BE2C (cell line): ENCODE results near the gene APOBEC2.

Experiments
- DNase-seq: peaks from one replicate; pipeline ENCODE4 v3.0.0-alpha.2; 2020
- H3K27me3 ChIP-seq: fragments of 250-450 bp; sonication (Bioruptor Pico); 2 replicates; pipeline ENCODE4 v1.5.1; 2020; ENCODE audit warnings: mild to moderate bottlenecking
- H3K36me3 ChIP-seq: fragments of 250-450 bp; sonication (Bioruptor Pico); 2 replicates; pipeline ENCODE4 v1.5.1; 2020; ENCODE audit warnings: mild to moderate bottlenecking
- H3K4me1 ChIP-seq: fragments of 250-450 bp; sonication (Bioruptor Pico); 2 replicates; pipeline ENCODE4 v1.5.1; 2020
- H3K4me3 ChIP-seq: 2 replicates; pipeline ENCODE4 v1.5.1; 2011; ENCODE audit warnings: low read depth, low read length
- H3K9me3 ChIP-seq: fragments of 250-450 bp; sonication (Bioruptor Pico); 2 replicates; pipeline ENCODE4 v1.5.1; 2020
- TF ChIP-seq, protein P1 (sequence below): IDR thresholded peaks from 2 replicates; pipeline ENCODE4 v1.5.1; 2012; ENCODE audit warnings: mild to moderate bottlenecking, low read depth, low read length

The APOBEC2 gene

DNA sequence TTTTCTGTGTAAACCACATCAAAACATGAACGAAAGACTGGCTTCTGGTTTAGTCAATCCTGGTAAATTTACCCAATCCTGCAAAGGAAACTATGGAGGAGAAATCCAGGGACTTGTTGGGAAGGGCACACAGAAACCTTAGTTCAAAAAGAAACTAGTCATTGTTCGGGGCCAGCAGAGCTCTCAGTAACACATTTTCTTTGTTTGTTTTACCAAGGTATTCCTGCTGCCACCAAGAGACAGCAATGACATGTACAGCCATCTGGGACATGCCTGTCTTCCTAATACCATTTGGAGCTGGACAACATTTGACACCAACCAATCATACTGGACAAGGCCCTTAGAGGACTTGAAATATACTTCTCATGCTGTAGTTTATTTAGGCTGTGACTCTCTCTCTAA, 10.9 kb downstream of the APOBEC2 start:
- TF ChIP-seq, protein P1, sequence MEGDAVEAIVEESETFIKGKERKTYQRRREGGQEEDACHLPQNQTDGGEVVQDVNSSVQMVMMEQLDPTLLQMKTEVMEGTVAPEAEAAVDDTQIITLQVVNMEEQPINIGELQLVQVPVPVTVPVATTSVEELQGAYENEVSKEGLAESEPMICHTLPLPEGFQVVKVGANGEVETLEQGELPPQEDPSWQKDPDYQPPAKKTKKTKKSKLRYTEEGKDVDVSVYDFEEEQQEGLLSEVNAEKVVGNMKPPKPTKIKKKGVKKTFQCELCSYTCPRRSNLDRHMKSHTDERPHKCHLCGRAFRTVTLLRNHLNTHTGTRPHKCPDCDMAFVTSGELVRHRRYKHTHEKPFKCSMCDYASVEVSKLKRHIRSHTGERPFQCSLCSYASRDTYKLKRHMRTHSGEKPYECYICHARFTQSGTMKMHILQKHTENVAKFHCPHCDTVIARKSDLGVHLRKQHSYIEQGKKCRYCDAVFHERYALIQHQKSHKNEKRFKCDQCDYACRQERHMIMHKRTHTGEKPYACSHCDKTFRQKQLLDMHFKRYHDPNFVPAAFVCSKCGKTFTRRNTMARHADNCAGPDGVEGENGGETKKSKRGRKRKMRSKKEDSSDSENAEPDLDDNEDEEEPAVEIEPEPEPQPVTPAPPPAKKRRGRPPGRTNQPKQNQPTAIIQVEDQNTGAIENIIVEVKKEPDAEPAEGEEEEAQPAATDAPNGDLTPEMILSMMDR: no peak
- Histone ChIP-seq H3K36me3 (no peaks in the 10 kb centered on the region; the same call in 1 of the 2 replicates), H3K4me1 (no peaks in the 10 kb centered on the region), H3K9me3 (no peaks in the 10 kb centered on the region), H3K27me3 (no peaks in the 10 kb centered on the region), H3K4me3 (no peak overlapping the region)
- no peak for DNase-seq

DNA sequence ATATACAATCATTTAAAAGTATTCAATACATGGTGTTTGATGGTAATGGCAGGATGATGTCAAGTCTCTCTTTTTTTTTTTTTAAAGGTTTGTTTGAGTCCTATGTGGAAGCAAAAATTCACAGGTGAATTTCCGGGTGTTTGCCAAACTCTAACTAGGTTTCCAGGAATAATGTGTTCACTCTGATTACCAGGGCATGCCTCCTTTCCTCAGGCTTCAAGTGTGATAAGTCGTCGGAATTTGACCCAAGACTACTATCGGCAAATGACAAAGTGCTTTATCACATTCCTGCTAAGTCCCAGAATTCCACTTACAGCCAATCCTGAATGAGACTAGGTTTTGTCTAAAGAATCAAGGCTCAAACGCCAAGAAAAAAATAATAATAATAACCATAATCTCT, 11.8 kb downstream of the APOBEC2 start:
- no peaks in the 10 kb centered on the region for H3K27me3 ChIP-seq
- H3K9me3 ChIP-seq: no peaks in the 10 kb centered on the region
- no peak overlapping the region for H3K4me3 ChIP-seq
- DNase-seq: no peak
- TF ChIP-seq, protein P1: no peak
- no peaks in the 10 kb centered on the region; the same call in 1 of the 2 replicates for H3K36me3 ChIP-seq
- H3K4me1 ChIP-seq: no peaks in the 10 kb centered on the region

DNA sequence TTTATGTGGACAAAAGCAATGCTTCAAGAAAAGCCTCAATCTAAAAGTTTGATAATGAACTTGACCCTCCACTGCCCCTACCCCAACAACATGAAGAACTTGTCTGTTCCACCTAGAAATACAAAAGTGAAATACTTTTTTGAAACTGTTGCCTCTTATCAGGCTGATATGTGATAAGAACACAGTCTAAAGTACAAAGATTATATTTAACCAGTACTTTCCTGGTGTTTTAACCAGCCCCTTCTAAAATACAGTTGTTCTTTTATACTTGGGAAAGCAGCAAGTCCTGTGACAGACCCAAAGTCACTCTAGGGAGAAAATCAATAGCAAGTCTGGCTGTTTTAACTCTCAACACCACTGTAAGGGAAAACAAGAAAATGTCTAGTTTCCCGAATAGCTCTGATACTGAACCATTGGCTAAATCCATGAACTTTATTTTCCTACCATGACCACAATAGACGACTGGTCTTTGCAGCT, 12.6 kb downstream of the APOBEC2 start:
- Histone ChIP-seq H3K36me3 (no peaks in the 10 kb centered on the region; the same call in 1 of the 2 replicates), H3K9me3 (no peaks in the 10 kb centered on the region), H3K4me1 (no peaks in the 10 kb centered on the region), H3K4me3 (no peak overlapping the region), H3K27me3 (no peaks in the 10 kb centered on the region)
- TF ChIP-seq, protein P1: no peak
- DNase-seq: no peak

DNA sequence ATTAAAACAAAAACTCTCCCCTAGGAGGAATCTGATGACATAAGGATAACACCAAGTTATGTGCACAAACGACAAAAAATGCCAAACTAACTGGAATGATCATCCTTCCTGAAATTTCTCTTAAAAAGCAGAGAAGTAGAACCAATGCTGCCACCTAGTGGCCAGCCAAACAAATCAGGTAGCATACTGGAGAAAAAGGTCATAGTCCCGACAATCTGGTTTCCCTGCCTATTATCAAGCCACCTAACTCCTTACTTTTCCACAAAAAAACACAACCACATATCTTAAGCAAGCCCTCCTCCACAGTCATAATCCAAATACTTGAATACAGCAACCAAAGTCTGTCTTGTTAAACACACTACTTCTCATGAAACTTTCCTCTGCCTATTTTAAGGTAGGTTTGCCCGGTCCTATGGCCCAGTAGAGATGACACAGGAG, 13.9 kb downstream of the APOBEC2 start:
- H3K36me3 ChIP-seq: no peaks in the 10 kb centered on the region; the same call in 1 of the 2 replicates
- peak; percentile 76 for DNase-seq
- H3K4me3 ChIP-seq: no peak overlapping the region
- H3K9me3 ChIP-seq: no peaks in the 10 kb centered on the region
- TF ChIP-seq, protein P1: peak; percentile 90
- no peaks in the 10 kb centered on the region for H3K4me1 ChIP-seq
- H3K27me3 ChIP-seq: no peaks in the 10 kb centered on the region

DNA sequence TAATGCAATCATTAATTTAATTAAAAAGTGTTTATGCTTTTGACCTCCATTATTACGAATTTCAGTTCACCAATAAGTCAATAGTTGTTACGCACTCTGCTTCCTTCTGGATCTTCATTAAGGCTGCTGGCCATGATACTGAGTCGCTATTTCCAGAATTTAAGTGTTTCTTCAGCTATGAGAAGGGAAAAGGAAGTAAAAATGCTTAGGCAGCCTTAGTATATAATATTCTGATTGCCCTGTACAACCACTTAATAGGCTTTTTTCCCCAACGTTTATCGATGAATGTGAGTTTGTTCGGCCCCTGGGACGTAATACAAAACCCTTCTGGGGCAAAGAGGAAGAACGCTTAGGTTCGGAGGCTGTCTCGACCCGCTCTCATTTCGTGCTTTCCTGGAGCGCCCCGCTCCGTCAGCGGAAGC, 18.5 kb downstream of the APOBEC2 start:
- H3K4me3 ChIP-seq: peak overlapping the region; percentile 96

More for the DNA sequence above, 18.5 kb downstream of the APOBEC2 start:
- DNase-seq: no peak
- H3K27me3 ChIP-seq: no peaks in the 10 kb centered on the region
- H3K4me1 ChIP-seq: no peaks in the 10 kb centered on the region; the same call in none of the 2 replicates
- TF ChIP-seq, protein P1: peak; percentile 13; the same call in 1 of the 2 replicates
- no peaks in the 10 kb centered on the region; the same call in 1 of the 2 replicates for H3K36me3 ChIP-seq
- H3K9me3 ChIP-seq: no peaks in the 10 kb centered on the region
